ENCODE measurements around the gene NCLN. TPM values are rescaled to one million over a fixed set of nuclear protein-coding genes. Genes with fewer than 3 reads are reported as not detected.
"Not testable (repeated sequence)": the region's sequence is repeated elsewhere in the genome, so short reads cannot be mapped to it uniquely, and the experiment has no call there.

The NCLN gene
- total and polyA plus RNA-seq, 9 donors, result 5.3 to 43.6 (median 22.1) TPM

DNA sequence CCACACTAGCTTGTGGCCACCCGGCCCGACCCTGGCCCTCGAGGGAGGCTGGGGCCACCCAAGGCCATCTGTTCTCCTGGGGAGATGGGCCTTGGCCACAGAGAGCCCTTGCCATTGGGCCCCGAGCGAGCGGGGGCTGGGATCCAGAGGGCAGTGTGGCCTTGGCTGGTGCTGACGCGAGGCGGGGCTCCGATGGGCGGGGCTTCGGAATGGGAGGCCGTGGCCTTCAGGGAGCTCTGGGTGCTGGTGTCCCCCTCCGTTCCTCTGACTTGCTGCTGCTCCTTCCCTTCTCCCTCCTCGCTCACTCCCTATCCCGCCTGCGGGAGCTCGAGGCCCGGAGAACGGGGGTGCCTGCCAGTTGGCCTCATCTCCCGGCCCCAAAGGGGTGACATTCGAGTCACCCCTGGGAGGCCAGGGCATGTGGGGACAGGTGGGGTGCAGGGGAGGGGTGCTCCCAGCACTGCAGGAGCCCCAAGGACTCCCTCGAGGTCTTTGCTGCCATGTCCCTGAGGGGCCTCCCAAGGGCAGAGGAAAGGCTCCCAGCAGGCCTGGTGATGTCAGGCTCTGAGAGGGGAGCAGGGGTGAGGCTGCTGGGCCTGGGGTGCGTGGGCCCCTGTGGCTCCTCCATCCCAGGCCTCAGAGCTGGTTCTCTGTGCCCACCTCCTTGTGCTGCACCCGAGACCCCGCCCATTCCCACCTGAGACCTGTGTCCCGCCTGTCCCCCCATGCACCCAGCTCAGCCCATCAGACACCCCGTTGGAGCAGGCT is 4.2 kb downstream of the NCLN start:
- H3K4me3 ChIP-seq, result no peak overlapping the region
- H3K36me3 ChIP-seq, result no peaks in the 10 kb centered on the region
- H3K27ac ChIP-seq, result no peak overlapping the region
- WGBS, 3 donors, result 75 to 83% (median 76%) methylated on average over 24 to 28 of the region's 28 CpGs
- intact Hi-C loops (cut with DNase I), result no loop called here
- no peaks in the 10 kb centered on the region for H3K27me3 ChIP-seq
- H3K4me1 ChIP-seq (ENCODE audit: insufficient read depth), result peaks cover 11% of the 10 kb centered on the region
- TF ChIP-seq, protein P1, sequence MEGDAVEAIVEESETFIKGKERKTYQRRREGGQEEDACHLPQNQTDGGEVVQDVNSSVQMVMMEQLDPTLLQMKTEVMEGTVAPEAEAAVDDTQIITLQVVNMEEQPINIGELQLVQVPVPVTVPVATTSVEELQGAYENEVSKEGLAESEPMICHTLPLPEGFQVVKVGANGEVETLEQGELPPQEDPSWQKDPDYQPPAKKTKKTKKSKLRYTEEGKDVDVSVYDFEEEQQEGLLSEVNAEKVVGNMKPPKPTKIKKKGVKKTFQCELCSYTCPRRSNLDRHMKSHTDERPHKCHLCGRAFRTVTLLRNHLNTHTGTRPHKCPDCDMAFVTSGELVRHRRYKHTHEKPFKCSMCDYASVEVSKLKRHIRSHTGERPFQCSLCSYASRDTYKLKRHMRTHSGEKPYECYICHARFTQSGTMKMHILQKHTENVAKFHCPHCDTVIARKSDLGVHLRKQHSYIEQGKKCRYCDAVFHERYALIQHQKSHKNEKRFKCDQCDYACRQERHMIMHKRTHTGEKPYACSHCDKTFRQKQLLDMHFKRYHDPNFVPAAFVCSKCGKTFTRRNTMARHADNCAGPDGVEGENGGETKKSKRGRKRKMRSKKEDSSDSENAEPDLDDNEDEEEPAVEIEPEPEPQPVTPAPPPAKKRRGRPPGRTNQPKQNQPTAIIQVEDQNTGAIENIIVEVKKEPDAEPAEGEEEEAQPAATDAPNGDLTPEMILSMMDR (IDR thresholded peaks at IDR 0.05), result no peak
- TF ChIP-seq EP300 (IDR thresholded peaks at IDR 0.05) (no peak), POLR2A (IDR thresholded peaks at IDR 0.05) (no peak)
- DNase-seq, result peak in 2 of 5 donors; percentile 19 to 43
- no peaks in the 10 kb centered on the region for H3K9me3 ChIP-seq

- Histone ChIP-seq H3K4me1 (ENCODE audit: insufficient read depth) (peaks cover 11% of the 10 kb centered on the region), H3K36me3 (no peaks in the 10 kb centered on the region), H3K4me3 (no peak overlapping the region), H3K9me3 (no peaks in the 10 kb centered on the region), H3K27ac (no peak overlapping the region), H3K27me3 (no peaks in the 10 kb centered on the region)
- intact Hi-C loops (cut with DNase I), result no loop called here
- 91 to 95% (median 91%) methylated on average over 18 of the region's 18 CpGs for WGBS, 3 donors
- TF ChIP-seq, protein P1 (IDR thresholded peaks at IDR 0.05), result no peak
- no peak for TF ChIP-seq POLR2A (IDR thresholded peaks at IDR 0.05)
- TF ChIP-seq EP300 (IDR thresholded peaks at IDR 0.05), result no peak
- no peak for DNase-seq
Observed at GRCh38 chr19:3190470-3190770, 4.7 kb downstream of the NCLN start.

- intact Hi-C loops (cut with DNase I), result no loop called here
- no peaks in the 10 kb centered on the region for H3K27me3 ChIP-seq
- WGBS, 3 donors, result 89 to 92% (median 91%) methylated on average over 46 of the region's 46 CpGs
- TF ChIP-seq EP300 (IDR thresholded peaks at IDR 0.05), result no peak
- TF ChIP-seq POLR2A (IDR thresholded peaks at IDR 0.05), result no peak
- TF ChIP-seq, protein P1 (IDR thresholded peaks at IDR 0.05), result no peak
- no peak overlapping the region for H3K27ac ChIP-seq
- no peaks in the 10 kb centered on the region for H3K36me3 ChIP-seq
- H3K4me3 ChIP-seq, result no peak overlapping the region
- peaks cover 11% of the 10 kb centered on the region for H3K4me1 ChIP-seq (ENCODE audit: insufficient read depth)
- no peaks in the 10 kb centered on the region for H3K9me3 ChIP-seq
- DNase-seq, result peak in 2 of 5 donors; percentile 19 to 28
Observed at GRCh38 chr19:3190921-3191805, 5.4 kb downstream of the NCLN start.

DNA sequence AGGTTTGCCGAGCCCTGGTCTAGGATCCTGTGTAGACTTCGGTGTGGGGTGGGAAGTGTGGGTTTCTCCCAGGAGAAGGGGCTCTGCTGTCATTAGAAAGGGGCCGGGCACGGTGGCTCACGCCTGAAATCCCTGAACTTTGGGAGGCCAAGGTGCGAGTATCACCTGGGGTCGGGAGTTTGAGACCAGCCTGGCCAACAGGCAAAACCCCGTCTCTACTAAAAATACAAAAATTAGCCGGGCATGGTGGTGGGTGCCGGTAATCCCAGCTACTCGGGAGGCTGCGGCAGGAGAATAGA is 6.0 kb downstream of the NCLN start:
- intact Hi-C loops (cut with DNase I); H3K27ac ChIP-seq; H3K9me3 ChIP-seq; DNase-seq; H3K27me3 ChIP-seq; H3K36me3 ChIP-seq; H3K4me1 ChIP-seq (ENCODE audit: insufficient read depth); H3K4me3 ChIP-seq: not testable (repeated sequence)
- 92 to 95% (median 93%) methylated on average over 12 of the region's 12 CpGs for WGBS, 3 donors

DNA sequence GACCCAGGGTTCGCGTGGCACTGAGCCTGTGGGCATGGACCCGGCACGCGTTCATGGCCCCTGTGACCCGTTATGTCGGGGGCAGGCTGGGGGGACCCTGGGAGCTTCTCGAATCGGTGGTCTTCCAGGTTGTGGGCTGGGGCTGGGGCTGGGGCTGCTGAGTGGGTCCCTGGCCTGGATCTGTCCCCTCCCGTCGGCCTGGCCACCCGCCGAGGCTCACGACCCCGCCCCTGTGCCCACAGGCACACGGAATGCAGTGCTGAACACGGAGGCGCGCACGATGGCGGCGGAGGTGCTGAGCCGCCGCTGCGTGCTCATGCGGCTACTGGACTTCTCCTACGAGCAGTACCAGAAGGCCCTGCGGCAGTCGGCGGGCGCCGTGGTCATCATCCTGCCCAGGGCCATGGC is 6.5 kb downstream of the NCLN start:
- no peaks in the 10 kb centered on the region for H3K36me3 ChIP-seq
- H3K4me3 ChIP-seq, result no peak overlapping the region
- WGBS, 3 donors, result 93 to 94% (median 94%) methylated on average over 32 of the region's 32 CpGs
- TF ChIP-seq EP300 (IDR thresholded peaks at IDR 0.05), result no peak
- TF ChIP-seq, protein P1 (IDR thresholded peaks at IDR 0.05), result no peak
- H3K27me3 ChIP-seq, result no peaks in the 10 kb centered on the region
- intact Hi-C loops (cut with DNase I), result no loop called here
- no peak overlapping the region for H3K27ac ChIP-seq
- H3K4me1 ChIP-seq (ENCODE audit: insufficient read depth), result peaks cover 2% of the 10 kb centered on the region
- no peaks in the 10 kb centered on the region for H3K9me3 ChIP-seq
- DNase-seq, result peak in 1 of 5 donors; percentile 14
